Measurements from ENCODE around the gene BTF3.

DNA sequence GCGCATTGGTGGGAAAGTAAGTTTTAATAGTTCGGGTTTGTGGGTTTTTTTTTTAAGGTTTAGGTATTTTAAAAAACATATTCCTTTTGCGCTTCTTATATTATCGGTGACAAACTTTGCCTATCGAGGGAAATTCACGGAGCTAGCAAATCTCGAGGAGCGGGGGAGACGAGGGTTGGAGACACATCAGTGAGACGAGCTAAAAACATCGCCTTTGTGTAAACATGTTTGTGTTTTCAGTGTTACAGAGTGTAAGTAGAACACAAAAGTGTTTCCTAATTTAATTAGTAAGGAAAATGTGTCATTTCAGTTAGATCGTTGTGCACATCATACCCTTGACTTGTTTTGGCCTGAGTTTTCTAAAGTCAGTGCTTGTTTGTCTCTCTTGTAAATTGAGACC is 945 bp downstream of the BTF3 start:
- no peak for TF ChIP-seq POLR2A (IDR thresholded peaks at IDR 0.05; ENCODE audit: low read depth, low read length)
- no peak for TF ChIP-seq POLR2AphosphoS5 (IDR thresholded peaks at IDR 0.05; ENCODE audit: low read depth, low read length)
- no peak for TF ChIP-seq TAF1 (IDR thresholded peaks at IDR 0.05; ENCODE audit: borderline replicate concordance, low read depth, low read length)
